Pancreas (tissue), 10 donors: ENCODE measurements around the gene ADAT2. TPM values are rescaled to one million over a fixed set of nuclear protein-coding genes. Genes with fewer than 3 reads are reported as not detected.

Source experiments
- ATAC-seq, 4 donors: fragments of 200-7000 bp; cut with Tn5 transposase; one replicate each; pipeline versions ENCODE4 v1.8.0 to v1.9.1; 2020; ENCODE audit warnings: mild to moderate bottlenecking in 4 of 4, moderate library complexity in 4 of 4
- DNase-seq, 6 donors: peaks; one replicate each; pipeline ENCODE4 v3.0.0-alpha.2; 2020
- FAIRE-seq: peaks from 2 replicates; lab custom pipeline; 2012; peaks lifted over from hg19 to GRCh38; lab: Jason Lieb, UNC
- H3K27ac ChIP-seq, 4 donors: fragments of 200-600 bp; sonication (generic); 1 replicate in 3 of 4; 2 replicates in 1 of 4; pipeline versions ENCODE4 v1.5.0 to v1.8.0; 2020
- H3K27me3 ChIP-seq, 4 donors: fragments of 200-600 bp; one replicate each; pipeline ENCODE4 v1.8.0; 2021
- H3K36me3 ChIP-seq, 3 donors: fragments of 200-600 bp; sonication (generic) in 1 of 3; one replicate each; pipeline versions ENCODE4 v1.5.0 to v1.8.0; 2020 to 2021
- H3K4me1 ChIP-seq, 3 donors: fragments of 200-600 bp; one replicate each; pipeline ENCODE4 v1.8.0; 2021
- H3K4me3 ChIP-seq, 4 donors: fragments of 200-600 bp; sonication (generic) in 2 of 4; one replicate each; pipeline versions ENCODE4 v1.5.0 to v1.8.0; 2020 to 2021
- H3K9me3 ChIP-seq, 4 donors: fragments of 200-600 bp; one replicate each; pipeline ENCODE4 v1.8.0; 2021
- WGBS, 2 donors: extraction: QIAGEN DNeasy Blood & Tissue Kit; methylation state at CpG; one replicate each; pipeline ENCODE4 v1.1.7; 2013; 5-methylcytosine and 5-hydroxymethylcytosine counted together
- intact Hi-C, 3 donors: fragments of 100-400 bp; cut with DNase I; formaldehyde crosslinking; loops; one replicate each; pipeline versions ENCODE4 v1.11.1 to v1.14.2; 2022
- polyA plus RNA-seq, 2 donors: library from polyadenylated mRNA; stranded (reverse); fragments of 200-250 nt; gene quantifications; one replicate each; pipeline ENCODE4 v1.2.3, GENCODE V29; 2013
- total RNA-seq, 6 donors: library from RNA; stranded (reverse); fragmentation: NEBNext Ultra II Directional in 4 of 6; extraction: Animal tissue kit (Norgen Biotek cat#: 25700) in 4 of 6; gene quantifications; one replicate each; pipeline versions ENCODE4 v1.2.1 to v1.2.4, GENCODE V29; 2021 to 2023
- TF ChIP-seq, protein P1 (sequence below), 4 donors: fragments of 200-600 bp; sonication (generic) in 3 of 4; IDR thresholded peaks; one replicate each; pipeline versions ENCODE4 v1.5.0 to v1.8.0; 2021; ENCODE audit warnings: antibody characterized with exemption in 4 of 4
- donor health status: healthy with polysubstance abuse.
- donor health status: DM: no; HTN: no; CAD: no; lungs with moderate emphysema.
- donor health status: DM: no; HTN: no; CAD: no.
- donor health status: control.
- donor health status: control.
- donor health status: Bipolar disorder and iron deficiency.
- donor health status: DM: yes; HTN: yes; CAD: no.
- donor health status: DM: no; HTN: no; CAD: no.
- donor health status: DM: no; HTN: no; CAD: no.
- donor health status: DM: yes; HTN: yes; CAD: no.

ADAT2 gene
- total and polyA plus RNA-seq, 8 donors = 1.9 to 12.1 (median 3.7) TPM

DNA sequence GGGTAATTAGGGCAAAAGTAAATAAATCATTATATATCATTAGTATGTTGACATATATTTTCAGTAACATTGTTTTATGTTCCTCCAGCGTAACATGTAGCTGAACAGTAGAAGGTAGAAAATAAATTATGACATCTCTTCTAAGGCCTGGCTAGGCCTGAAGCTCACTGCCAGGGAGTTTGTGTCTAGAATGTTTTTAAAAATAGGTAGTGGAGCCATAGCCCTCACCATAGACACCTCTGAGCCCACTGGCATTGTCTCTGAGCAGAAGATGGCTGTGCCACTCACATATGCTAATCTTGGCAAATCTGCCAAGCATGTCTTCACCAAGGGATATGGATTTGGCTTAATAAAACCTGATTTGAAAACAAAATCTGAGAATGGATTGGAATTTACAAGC, 39.7 kb upstream of the ADAT2 start:
- Histone ChIP-seq H3K27me3 (no peaks in the 10 kb centered on the region), H3K4me1 (no peaks in the 10 kb centered on the region), H3K36me3 (no peaks in the 10 kb centered on the region), H3K9me3 (no peaks in the 10 kb centered on the region), H3K4me3 (no peak overlapping the region), H3K27ac (no peak overlapping the region)
- TF ChIP-seq, protein P1, sequence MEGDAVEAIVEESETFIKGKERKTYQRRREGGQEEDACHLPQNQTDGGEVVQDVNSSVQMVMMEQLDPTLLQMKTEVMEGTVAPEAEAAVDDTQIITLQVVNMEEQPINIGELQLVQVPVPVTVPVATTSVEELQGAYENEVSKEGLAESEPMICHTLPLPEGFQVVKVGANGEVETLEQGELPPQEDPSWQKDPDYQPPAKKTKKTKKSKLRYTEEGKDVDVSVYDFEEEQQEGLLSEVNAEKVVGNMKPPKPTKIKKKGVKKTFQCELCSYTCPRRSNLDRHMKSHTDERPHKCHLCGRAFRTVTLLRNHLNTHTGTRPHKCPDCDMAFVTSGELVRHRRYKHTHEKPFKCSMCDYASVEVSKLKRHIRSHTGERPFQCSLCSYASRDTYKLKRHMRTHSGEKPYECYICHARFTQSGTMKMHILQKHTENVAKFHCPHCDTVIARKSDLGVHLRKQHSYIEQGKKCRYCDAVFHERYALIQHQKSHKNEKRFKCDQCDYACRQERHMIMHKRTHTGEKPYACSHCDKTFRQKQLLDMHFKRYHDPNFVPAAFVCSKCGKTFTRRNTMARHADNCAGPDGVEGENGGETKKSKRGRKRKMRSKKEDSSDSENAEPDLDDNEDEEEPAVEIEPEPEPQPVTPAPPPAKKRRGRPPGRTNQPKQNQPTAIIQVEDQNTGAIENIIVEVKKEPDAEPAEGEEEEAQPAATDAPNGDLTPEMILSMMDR (IDR thresholded peaks at IDR 0.05) = no peak
- ATAC-seq = no peak
- 98 to 100% methylated on average over 1 of the region's 1 CpG for WGBS, 2 donors
- no peak for FAIRE-seq
- no peak for DNase-seq
- intact Hi-C loops = no loop called here

GRCh38 chr6:143486752-143487151, 36.3 kb upstream of the ADAT2 start:
- intact Hi-C loops = no loop called here
- no peaks in the 10 kb centered on the region for H3K36me3 ChIP-seq
- no peak for ATAC-seq
- no peak overlapping the region for H3K4me3 ChIP-seq
- H3K27me3 ChIP-seq = no peaks in the 10 kb centered on the region
- no peak for FAIRE-seq
- no peak for DNase-seq
- H3K9me3 ChIP-seq = no peaks in the 10 kb centered on the region
- no peaks in the 10 kb centered on the region for H3K4me1 ChIP-seq
- no peak overlapping the region for H3K27ac ChIP-seq
- TF ChIP-seq, protein P1 (IDR thresholded peaks at IDR 0.05) = no peak
- WGBS, 2 donors = 89 to 93% methylated on average over 3 of the region's 3 CpGs

DNA sequence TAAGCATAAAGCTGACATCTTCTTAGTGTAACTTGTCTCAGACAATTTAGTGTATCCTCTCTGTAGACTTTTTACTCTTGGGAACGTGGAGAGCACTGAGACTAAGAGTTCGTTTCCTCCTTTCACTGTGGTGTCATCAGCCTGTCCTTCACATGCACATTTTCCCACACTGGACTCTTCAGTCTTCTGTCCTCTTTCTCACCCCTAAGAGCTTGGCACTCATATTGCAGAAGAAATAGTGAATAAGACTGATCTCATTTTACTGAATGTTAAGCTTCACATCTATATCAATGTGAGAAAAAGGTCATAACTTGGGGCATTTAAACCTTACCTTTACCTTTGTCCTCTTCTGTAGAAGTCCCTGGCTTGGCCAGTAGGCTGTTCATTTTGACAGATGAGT, 35.5 kb upstream of the ADAT2 start:
- no peaks in the 10 kb centered on the region for H3K27me3 ChIP-seq
- WGBS, 2 donors = 75 to 78% methylated on average over 2 of the region's 2 CpGs
- ATAC-seq = no peak
- no peak for DNase-seq
- H3K27ac ChIP-seq = no peak overlapping the region
- no peaks in the 10 kb centered on the region for H3K9me3 ChIP-seq
- H3K4me3 ChIP-seq = no peak overlapping the region
- TF ChIP-seq, protein P1 (IDR thresholded peaks at IDR 0.05) = no peak
- no peaks in the 10 kb centered on the region for H3K4me1 ChIP-seq
- no peak for FAIRE-seq
- intact Hi-C loops = no loop called here
- H3K36me3 ChIP-seq = no peaks in the 10 kb centered on the region

- peak; percentile 23 for FAIRE-seq
- ATAC-seq = no peak
- intact Hi-C loops = no loop called here
- Histone ChIP-seq H3K36me3 (no peaks in the 10 kb centered on the region), H3K4me3 (no peak overlapping the region), H3K9me3 (no peaks in the 10 kb centered on the region), H3K27ac (no peak overlapping the region), H3K4me1 (no peaks in the 10 kb centered on the region), H3K27me3 (no peaks in the 10 kb centered on the region)
- DNase-seq = no peak
- TF ChIP-seq, protein P1 (IDR thresholded peaks at IDR 0.05) = no peak
- 71 to 99% methylated on average over 2 of the region's 2 CpGs for WGBS, 2 donors
These were observed 32.1 kb upstream of the ADAT2 start for GRCh38 chr6:143482593-143482992.

- no peak for ATAC-seq
- intact Hi-C loops = no loop called here
- TF ChIP-seq, protein P1 (IDR thresholded peaks at IDR 0.05) = no peak
- no peak for FAIRE-seq
- H3K27me3 ChIP-seq = no peaks in the 10 kb centered on the region
- no peaks in the 10 kb centered on the region for H3K4me1 ChIP-seq
- 94 to 96% methylated on average over 3 of the region's 3 CpGs for WGBS, 2 donors
- H3K27ac ChIP-seq = no peak overlapping the region
- H3K9me3 ChIP-seq = no peaks in the 10 kb centered on the region
- peaks cover 0 to 9% (median 0%) of the 10 kb centered on the region in 3 donors for H3K36me3 ChIP-seq
- H3K4me3 ChIP-seq = no peak overlapping the region
- DNase-seq = no peak
These were observed 28.1 kb upstream of the ADAT2 start for GRCh38 chr6:143478479-143479062.
